ENCODE measurements around the gene ABHD12.
"Not testable (repeated sequence)": the region's sequence is repeated elsewhere in the genome, so short reads cannot be mapped to it uniquely, and the experiment has no call there.

ABHD12 gene

GRCh38 chr20:25277941-25278521 lies 112.6 kb downstream of the ABHD12 start:
- DNase-seq (ENCODE audit: low read depth, low spot score) = no peak

GRCh38 chr20:25277051-25277801 lies 113.4 kb downstream of the ABHD12 start:
- no peak for DNase-seq (ENCODE audit: low read depth, low spot score)

GRCh38 chr20:25276533-25277050 lies 114.0 kb downstream of the ABHD12 start:
- no peak for DNase-seq (ENCODE audit: low read depth, low spot score)

GRCh38 chr20:25275813-25276532 lies 114.7 kb downstream of the ABHD12 start:
- DNase-seq (ENCODE audit: low read depth, low spot score) = no peak

GRCh38 chr20:25274891-25275812 lies 115.5 kb downstream of the ABHD12 start:
- DNase-seq (ENCODE audit: low read depth, low spot score) = no peak

GRCh38 chr20:25274481-25274880 lies 116.2 kb downstream of the ABHD12 start:
- no peak for DNase-seq (ENCODE audit: low read depth, low spot score)

- DNase-seq (ENCODE audit: low read depth, low spot score) = no peak
Observed at GRCh38 chr20:25273541-25274358, 116.9 kb downstream of the ABHD12 start.

GRCh38 chr20:25273046-25273445 lies 117.6 kb downstream of the ABHD12 start:
- no peak for DNase-seq (ENCODE audit: low read depth, low spot score)

- DNase-seq (ENCODE audit: low read depth, low spot score) = no peak
Observed at GRCh38 chr20:25272223-25273000, 118.2 kb downstream of the ABHD12 start.

- no peak for DNase-seq (ENCODE audit: low read depth, low spot score)
Observed at GRCh38 chr20:25271486-25272222, 119.0 kb downstream of the ABHD12 start.

GRCh38 chr20:25270829-25271251 lies 119.8 kb downstream of the ABHD12 start:
- no peak for DNase-seq (ENCODE audit: low read depth, low spot score)

- no peak for DNase-seq (ENCODE audit: low read depth, low spot score)
Observed at GRCh38 chr20:25269833-25270170, 120.8 kb downstream of the ABHD12 start.

GRCh38 chr20:25269057-25269832 lies 121.4 kb downstream of the ABHD12 start:
- no peak for DNase-seq (ENCODE audit: low read depth, low spot score)

GRCh38 chr20:25260770-25261437 lies 129.7 kb downstream of the ABHD12 start:
- not testable (repeated sequence) for DNase-seq (ENCODE audit: low read depth, low spot score)

GRCh38 chr20:25259788-25260254 lies 130.8 kb downstream of the ABHD12 start:
- no peak for DNase-seq (ENCODE audit: low read depth, low spot score)

- DNase-seq (ENCODE audit: low read depth, low spot score) = no peak
Observed at GRCh38 chr20:25259358-25259757, 131.3 kb downstream of the ABHD12 start.

- DNase-seq (ENCODE audit: low read depth, low spot score) = no peak
Observed at GRCh38 chr20:25258828-25259227, 131.8 kb downstream of the ABHD12 start.

- no peak for DNase-seq (ENCODE audit: low read depth, low spot score)
Observed at GRCh38 chr20:25258476-25258805, 132.2 kb downstream of the ABHD12 start.
